ENCODE data around the gene SLC9A3.
"Not testable (repeated sequence)": the region's sequence is repeated elsewhere in the genome, so short reads cannot be mapped to it uniquely, and the experiment has no call there.

The SLC9A3 gene

DNA sequence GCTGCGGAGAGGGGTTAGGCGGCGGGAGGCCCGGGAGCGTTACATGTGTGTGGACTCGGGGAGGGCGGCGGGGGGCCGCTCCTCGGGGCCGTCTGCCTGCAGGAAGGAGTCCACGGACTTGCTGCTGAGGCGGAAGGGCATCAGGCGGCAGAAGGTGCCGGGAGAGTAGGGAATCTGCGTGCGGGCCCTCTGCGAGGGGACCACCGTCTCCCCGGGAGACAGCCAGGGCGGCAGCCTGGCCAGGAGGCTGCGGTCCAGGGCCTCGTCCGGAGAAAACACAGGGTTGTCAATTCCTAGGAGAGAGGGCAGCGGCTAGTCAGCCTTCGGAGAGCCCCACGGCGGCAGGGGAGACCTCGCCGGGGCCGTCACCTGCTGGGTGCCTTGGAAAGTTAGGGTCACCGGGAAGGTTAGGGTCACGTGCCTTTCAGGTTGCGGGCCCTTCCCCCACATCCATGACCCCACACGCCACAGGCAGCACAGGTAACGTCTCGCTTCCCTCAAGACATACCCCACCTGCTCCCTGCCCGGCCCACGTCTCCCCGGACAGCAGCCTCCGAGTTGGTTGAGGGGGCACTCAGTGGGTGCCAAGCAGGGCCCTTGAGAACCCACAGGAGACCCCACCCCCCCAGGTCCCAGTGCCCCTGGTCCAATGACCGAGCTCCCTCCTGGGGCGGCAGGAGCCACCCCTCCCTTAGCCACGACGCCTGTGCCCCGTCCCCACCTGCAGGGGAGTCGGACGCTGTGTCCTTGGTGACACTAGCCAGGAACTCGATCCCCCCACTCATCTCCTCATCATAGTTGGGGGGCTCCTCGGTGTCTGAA, 49.2 kb downstream of the SLC9A3 start:
- DNase-seq (ENCODE audit: low spot score): no peak

DNA sequence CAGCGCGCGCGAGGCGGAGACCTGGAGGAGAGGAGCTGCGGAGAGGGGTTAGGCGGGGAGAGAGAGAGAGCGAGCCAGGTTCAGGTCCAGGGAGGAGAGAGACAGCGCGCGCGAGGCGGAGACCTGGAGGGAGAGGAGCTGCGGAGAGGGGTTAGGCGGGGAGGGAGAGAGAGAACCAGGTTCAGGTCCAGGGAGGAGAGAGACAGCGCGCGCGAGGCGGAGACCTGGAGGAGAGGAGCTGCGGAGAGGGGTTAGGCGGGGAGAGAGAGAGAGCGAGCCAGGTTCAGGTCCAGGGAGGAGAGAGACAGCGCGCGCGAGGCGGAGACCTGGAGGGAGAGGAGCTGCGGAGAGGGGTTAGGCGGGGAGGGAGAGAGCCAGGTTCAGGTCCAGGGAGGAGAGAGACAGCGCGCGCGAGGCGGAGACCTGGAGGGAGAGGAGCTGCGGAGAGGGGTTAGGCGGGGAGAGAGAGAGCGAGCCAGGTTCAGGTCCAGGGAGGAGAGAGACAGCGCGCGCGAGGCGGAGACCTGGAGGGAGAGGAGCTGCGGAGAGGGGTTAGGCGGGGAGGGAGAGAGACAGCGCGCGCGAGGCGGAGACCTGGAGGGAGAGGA, 49.9 kb downstream of the SLC9A3 start:
- not testable (repeated sequence) for DNase-seq (ENCODE audit: low spot score)

DNA sequence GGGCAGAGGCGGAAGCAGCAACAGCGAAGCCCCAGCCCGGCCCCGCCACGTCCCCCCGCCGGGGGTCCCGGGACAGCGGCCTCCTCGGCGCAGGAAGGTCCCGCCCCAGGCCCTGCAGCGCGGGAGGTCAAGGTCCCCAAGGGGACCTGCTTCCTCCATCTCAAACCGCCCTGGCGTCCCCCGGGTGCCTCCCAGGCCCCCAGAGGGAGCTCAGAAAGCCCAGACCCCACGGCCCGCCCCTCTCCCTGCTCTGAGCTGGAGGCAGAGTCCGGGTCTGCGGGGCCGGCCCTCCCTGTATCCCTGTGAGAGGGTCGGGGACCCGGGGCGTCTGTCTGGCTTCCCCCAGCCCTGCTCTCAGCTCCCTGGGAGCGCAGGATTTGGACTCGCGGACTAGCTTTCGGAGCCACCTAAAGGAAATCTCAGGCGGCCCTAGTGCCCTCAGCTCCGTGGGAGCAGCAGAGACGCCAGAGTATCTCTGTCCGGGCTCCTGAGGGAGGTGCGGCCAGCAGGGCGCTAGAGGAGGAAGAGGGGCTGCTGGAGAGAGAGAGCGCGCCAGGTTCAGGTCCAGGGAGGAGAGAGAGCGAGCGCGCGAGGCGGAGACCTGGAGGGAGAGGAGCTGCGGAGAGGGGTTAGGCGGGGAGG, 50.6 kb downstream of the SLC9A3 start:
- no peak for DNase-seq (ENCODE audit: low spot score)

DNA sequence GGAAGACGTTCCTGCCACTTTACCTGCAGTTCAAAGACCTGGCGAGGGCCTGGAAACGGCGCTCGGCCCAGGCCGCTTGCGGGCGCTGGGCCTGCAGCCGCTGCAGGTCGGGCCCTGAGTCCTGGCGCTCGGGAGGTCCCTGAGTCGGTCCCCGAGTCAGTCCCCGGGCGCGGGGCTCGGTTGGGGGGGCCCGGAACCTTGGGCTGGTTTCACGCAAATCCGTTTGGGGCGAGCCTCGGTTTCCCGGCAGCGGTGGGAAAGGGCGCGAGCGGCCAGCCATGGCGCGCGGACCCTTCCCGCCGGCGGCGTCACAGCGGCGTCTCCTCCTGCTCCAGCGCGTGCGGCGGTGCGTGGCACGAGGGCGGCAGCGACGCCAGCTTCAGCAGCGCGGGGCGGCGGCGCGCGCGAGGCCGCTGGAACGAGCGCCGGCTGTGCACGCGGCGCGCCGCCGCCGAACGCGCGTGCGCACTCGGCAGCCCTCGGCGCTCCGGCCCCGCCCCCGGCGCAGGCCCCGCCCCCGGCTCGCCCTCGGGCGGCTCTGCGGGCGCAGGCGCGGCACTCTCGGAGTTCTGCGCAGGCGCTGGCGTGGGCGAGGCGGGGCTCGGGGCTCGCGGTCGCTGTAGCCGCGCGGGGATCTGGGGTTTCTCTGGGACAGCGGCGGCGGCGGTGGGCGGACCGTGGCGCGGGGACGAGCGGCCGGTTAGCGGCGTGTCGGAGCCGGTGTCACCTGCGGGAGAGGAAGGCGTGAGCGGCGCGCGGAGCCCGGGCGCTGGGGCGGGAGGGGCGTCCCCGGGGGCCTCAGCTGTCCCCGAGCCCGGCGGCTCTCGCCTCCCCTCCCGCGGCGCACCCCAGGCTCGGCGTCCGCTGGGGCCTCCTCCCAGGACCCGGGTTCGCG, 51.3 kb downstream of the SLC9A3 start:
- DNase-seq (ENCODE audit: low spot score): peak; percentile 78

- no peak for DNase-seq (ENCODE audit: low spot score)
These were observed 52.1 kb downstream of the SLC9A3 start for GRCh38 chr5:472076-472655.

DNA sequence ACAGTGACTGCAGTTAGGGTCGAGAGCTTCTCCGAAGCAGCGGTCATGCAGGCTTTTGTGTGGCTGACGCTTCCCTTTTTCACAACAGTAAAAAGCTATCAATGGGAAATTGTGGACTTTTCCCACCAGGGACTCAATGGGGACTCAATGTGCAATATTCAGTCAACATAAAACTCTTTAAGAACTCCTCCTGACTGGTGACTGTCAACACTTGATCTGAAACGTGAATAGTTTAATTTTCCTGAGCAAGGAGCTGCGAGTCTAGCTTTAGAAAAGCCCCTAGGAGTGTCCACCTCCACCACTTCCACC, 52.5 kb downstream of the SLC9A3 start:
- DNase-seq (ENCODE audit: low spot score): no peak

DNA sequence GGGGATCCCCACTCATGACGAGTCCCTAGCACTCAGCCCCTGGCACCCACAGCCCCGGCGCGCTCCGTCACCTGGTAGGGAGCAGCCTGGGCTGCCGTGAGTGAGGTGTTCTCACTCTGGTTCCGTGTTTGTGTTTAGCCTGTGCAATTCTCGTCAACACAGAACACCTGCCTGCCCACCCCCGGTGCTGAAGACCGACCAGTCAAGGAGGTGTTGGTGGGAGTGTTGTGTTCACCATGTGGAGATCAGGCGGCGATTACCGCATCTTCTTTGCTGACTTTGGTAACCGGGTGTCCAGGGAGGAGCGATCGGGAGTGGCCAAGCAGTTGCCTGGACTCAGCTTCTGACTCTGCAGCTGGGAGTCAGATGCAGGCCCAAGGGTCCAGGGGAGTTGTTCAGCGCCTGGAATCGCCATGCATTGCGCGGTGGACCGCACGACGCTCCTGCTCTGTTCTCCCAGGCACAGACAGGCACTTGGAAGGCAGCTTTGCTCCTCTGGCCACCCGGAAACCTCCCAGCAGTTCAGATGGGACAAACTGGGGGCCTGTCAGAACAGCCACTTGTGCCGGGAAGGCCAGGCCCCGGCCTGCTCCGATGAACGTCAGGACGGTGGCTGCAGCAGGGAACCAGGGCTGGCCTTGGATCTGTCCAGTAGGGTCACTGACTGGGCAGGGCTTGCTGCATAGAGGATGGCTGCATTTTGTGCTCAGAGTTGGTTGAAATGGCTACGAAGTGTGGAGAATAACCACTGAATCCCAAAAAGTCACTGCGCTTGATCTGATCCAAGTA, 53.1 kb downstream of the SLC9A3 start:
- DNase-seq (ENCODE audit: low spot score): no peak

- no peak for DNase-seq (ENCODE audit: low spot score)
These were observed 54.3 kb downstream of the SLC9A3 start for GRCh38 chr5:469752-470483.

DNA sequence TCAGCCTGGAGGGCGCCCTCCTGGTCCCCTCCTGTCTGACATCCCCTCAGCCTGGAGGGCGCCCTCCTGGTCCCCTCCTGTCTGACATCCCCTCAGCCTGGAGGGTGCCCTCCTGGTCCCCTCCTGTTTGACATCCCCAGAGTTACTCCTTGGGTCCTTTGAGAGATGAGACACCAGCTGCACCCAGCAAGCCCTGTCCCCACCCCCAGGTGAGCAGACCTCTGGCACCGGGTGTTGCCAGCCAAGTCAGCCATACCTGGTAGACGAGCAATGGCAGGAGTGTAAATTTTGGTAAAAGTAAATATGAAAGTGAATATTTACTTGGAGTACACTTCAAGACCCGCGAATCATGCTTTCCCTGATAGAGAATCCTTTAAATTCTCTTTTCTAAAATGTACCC, 55.8 kb downstream of the SLC9A3 start:
- DNase-seq (ENCODE audit: low spot score): no peak

- DNase-seq (ENCODE audit: low spot score): no peak
These were observed 57.5 kb downstream of the SLC9A3 start for GRCh38 chr5:466661-467310.

- DNase-seq (ENCODE audit: low spot score): no peak
These were observed 58.5 kb downstream of the SLC9A3 start for GRCh38 chr5:465591-466403.

DNA sequence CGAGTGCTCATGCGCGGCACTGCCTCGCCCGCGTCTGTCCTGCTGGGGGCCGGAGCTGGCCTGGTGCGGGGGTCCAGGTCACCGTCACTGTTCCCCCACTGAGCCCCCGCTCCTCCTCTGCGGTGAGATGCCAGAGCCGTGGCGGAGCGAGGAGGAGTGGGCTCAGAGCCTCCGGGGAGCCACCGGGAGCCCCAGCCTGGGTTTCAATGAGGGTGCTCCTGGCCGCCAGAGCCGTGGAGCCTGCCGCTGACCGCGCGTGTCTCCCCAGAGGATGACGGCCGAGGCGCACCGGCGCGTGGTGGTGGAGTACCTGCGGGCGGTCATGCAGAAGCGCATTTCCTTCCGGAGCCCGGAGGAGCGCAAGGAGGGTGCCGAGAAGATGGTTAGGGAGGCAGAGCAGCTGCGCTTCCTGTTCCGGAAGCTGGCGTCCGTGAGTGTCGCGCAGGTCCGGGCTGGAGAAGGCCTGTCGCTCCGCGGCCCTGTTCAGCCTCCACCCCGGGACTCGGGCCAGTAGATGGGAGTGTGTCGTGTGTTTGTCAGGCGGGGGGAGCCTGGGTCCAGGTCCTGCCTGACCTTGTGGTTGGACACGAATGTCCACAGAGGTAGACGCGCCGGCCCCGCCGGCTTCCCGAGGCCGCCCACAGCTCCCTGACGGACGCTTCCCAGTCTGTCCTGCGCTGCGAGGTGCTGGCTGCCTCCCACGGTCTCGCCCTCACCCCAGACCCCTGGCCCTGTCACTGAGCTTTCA, 59.2 kb downstream of the SLC9A3 start:
- DNase-seq (ENCODE audit: low spot score): no peak

DNA sequence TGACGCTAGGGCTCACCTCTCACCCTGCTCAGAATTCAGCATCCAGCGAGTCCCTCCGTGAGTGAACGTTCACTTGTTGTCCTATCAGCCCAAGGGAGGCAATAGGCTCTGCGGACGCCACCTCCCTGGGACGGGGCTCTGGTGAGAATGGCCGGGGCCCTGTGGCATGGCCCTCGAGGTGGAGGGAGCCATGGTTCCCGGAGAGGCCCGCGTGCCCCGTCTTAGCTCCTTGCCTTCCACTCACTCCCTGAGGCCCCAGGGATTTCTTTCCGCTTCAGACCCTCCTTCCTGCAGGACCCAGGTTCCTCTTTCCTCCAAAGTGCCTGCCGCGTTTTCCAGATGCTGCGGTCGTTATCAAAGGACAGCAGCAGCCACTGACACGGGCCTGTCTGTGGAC, 59.8 kb downstream of the SLC9A3 start:
- no peak for DNase-seq (ENCODE audit: low spot score)

DNA sequence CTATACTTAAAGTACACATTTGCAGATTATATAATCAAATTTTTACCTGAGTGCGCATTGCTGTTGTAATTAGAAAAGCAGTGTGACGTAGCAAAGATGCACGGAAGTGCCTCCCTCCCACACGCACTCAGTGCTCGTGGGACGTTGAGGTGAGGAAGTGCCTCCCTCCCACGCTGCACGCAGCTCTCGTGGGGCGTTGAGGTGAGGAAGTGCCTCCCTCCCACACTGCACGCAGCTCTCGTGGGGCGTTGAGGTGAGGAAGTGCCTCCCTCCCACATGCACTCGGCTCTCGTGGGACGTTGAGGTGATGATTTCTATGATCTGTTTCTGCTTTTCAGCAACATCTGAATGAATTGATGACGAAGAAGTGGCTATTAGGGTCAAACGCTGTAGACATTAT, 60.3 kb downstream of the SLC9A3 start:
- no peak for DNase-seq (ENCODE audit: low spot score)

- no peak for DNase-seq (ENCODE audit: low spot score)
These were observed 60.9 kb downstream of the SLC9A3 start for GRCh38 chr5:463301-463700.

GRCh38 chr5:462051-462481, 62.2 kb downstream of the SLC9A3 start:
- DNase-seq (ENCODE audit: low spot score): no peak

DNA sequence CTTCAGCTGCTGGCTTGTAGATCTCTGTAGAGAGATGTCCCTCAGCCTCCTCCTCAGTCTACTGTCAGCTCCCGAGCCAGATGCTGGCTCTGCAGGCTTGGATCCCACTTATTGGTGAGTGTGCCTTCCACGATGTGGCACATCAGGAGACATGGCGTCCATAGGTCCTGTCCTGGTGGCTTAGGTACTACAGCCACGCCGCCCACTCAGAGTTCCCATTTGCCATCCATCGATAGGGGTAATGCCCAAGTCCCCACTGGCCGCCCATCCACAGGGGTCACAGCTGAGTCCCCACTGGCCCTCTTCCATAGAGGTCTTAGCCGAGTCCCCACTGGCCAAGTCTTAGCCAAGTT, 64.0 kb downstream of the SLC9A3 start:
- no peak for DNase-seq (ENCODE audit: low spot score)

DNA sequence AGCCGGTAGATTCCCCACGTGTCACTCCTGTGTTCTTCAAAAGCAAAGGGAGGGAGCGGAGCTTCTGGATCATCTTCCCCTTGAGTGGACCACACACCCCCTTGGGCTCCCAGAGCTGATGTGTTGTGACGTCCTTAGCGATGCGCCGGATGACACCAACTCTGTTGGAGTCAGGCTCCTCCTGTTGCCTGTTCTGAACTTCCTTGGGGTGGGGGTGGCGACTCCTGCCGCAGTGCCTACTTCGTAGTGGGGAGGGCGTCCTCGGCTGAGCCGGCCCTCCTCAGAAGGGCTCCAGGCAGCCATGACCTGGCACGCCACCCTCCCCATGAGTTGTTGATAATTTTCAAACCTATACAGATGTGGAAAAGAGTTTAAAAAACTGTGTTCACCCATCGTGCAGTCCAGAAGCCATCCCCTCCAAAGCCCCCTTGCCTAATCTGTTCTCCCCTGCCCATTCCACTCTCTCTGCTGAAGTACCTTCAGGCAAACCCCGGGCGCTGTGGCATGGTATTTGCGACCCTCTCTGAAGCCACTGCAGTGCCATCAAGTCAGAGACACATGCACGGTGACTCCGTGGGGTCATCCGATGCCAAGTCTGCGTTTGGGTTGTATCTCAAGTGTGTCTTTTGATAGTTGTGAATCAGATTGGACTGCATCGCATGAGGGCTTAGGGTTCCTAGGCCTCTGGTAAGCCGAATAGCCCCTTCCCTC, 64.5 kb downstream of the SLC9A3 start:
- no peak for DNase-seq (ENCODE audit: low spot score)

All from COLO829 (cell line).